SKM-1 (cell line): ENCODE measurements around the gene ARHGAP24.
"Not testable (repeated sequence)": the region's sequence is repeated elsewhere in the genome, so short reads cannot be mapped to it uniquely, and the experiment has no call there.

ENCODE experiments used
- DNase-seq: peaks from one replicate; lab custom pipeline; 2025; ENCODE audit not compliant: unreplicated experiment; lab: John Stamatoyannopoulos, UW

Gene ARHGAP24

DNA sequence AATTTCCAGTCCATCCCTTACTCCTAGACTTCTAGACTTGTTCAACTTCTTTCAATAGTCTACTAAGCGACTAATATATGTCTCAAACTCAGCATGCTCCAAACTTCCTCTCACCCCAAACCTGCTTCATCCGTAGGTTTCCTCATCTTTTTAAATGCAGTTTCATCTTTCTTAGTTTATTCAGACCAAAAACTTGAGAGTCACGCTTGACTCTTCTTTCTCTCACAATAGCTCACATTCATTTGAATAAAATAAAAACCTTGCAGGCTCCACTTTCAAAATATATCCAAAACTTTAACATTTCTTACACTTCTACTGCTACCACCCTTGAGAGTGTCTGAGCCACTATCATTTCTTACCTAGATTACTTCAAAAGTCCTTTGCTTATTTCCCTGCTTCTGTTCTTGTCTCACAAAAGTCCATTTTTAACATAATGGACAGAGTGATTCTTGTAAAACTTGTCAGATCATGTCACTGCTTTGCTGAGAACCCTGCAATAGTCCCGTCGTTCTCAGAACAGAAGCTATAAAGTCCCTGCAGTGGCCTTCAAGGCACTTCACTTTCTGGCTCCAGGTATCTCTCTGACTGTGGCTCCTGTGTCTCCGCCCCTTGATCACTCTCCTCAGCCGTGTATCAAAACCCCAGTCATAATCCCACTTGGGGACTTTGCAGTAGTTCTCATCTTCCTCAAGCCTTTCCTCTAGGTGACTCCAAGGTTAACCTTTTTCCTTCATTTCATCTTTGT, 167.6 kb downstream of the ARHGAP24 start:
- no peak for DNase-seq

GRCh38 chr4:85644061-85644460, 169.1 kb downstream of the ARHGAP24 start:
- no peak for DNase-seq

DNA sequence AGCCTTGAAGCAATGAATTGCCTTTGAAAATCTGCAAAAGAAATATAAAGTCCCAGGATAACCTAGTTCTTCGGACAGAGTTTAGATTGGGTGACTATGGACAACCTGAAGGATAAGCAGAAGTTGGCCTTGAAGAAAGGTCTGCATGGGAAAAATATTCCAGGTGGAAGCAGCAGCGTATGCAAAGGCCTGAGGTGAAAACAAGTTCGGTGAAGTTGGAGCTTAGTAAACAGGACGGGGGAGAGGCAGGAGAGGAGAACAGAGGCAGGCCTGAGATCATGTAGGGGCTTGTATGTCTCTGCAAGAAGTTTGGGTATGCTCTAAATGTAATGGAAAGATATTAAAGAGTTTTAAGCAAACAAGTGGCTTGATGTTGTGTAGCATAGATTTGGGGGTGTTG, 176.0 kb downstream of the ARHGAP24 start:
- DNase-seq: no peak

DNA sequence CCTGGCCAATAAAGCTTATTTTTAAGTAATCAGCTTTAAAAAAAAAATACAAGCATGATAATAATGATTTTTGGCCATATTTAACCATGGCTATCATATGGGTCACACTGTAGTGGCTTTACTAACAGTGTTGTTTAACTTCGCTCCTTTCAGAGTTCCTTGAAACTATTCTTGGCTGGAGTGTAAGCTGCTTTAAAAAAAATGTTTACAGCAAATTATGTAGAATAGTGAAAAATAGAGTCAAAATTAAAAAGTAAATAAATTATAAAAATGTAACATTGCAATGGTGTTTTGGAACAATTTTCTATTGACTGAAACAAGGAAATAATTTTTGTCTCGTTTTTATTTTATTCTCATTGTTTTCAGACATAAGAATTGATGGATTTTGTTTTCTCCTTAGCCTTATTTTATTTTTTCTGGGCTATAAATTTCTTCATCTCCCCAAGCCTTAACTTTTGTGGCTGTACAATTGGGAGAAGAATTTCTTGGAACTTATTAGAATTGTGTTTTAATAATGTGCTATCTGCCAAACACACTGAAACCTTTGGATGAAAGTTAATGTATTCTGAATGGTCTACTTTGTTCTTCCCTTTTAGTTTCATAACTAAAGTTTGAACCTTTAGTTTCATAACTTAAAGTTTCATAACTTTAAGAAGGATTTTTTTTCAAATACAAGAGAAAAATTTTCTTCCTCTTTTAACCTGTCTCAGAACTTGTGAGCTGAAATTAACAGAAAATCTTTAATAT, 182.0 kb downstream of the ARHGAP24 start:
- DNase-seq: no peak

GRCh38 chr4:85658766-85659439, 184.0 kb downstream of the ARHGAP24 start:
- no peak for DNase-seq

DNA sequence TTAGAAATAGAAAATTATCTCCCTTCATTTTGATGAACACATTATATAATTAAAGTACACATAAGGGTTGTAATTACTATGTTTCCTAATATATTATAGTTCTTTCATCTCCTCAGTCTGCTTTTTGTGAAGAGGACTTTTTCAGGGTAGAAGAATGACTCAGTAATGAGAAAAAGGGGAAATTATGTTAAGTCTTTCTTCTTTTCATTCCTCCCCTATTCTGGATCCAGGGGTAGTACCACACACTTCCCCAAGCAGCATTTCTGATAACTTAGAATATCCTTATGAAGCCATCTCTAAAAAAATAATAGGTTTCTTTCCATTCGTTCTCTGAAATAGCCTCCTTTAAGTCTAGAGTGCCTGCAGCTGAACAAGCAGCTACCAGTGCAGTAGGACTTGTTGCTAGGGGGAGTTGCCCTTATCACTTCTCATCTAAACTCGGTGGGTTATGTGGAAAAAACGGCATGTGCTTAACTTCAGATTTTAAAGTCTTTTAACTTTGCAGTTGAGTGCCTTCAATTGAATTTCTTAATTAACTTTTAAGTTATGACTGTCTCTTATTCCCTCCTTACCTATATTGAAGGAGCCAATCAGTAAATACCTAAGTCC, 184.8 kb downstream of the ARHGAP24 start:
- no peak for DNase-seq

GRCh38 chr4:85666625-85667024, 191.7 kb downstream of the ARHGAP24 start:
- not testable (repeated sequence) for DNase-seq

DNA sequence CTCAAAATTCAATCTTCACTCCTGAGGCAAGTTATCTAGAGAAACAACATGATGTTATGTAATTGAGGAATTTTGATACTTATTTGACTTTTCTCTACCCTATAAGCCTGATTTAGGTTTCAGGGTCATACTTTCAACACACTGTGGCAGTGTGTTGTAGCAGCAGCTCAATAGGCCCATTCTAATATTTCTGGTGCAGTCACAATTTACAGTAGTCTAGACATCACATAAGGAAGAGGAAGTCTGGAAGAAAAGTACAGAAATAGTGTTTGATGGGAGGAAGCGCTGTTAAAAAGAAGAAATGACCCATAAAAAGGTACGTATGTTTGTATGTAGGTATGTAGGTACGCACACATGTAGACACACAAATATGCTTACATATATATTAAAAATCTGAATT, 194.3 kb downstream of the ARHGAP24 start:
- no peak for DNase-seq

GRCh38 chr4:85669992-85670548, 195.1 kb downstream of the ARHGAP24 start:
- DNase-seq: no peak

DNA sequence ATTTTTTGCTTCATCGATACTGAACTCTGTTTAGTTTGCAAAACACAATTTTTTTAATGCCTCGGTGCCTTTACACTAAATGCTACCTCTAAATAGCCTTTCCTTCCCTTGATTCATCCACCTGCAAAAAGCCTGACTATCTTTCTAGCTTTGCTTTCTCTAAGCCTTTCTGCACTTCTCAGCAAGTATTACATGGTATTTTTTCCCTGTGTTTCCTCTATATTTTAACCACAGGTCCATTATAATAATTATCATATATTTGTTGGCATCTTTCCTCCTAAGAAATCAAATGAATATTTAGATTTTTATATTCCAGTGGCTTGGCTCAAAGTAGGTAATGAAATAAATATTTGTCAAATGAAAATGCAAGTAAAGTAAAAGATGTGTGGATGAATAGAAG, 196.2 kb downstream of the ARHGAP24 start:
- no peak for DNase-seq

GRCh38 chr4:85672116-85672515, 197.2 kb downstream of the ARHGAP24 start:
- no peak for DNase-seq

- no peak for DNase-seq
These were observed 198.0 kb downstream of the ARHGAP24 start for GRCh38 chr4:85672959-85673358.

DNA sequence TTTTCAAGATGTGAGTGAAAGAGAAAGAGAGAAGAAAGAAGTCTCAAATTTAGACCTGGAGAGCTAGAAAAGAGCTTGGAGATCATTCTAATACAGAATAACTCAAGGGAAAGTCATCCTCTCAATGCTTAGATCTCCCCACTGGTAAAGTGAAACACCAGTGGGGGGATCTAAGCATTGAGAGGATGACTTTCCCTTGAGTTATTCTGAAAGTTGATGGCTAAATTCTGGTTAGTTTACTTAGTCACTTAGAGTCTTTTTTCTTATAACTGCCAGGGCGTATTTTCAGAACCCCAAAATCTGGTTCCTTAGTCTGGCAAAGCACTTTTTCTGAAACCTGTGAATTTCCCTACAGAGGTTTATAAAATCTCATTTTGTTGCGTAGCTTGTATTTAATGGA, 198.6 kb downstream of the ARHGAP24 start:
- no peak for DNase-seq

DNA sequence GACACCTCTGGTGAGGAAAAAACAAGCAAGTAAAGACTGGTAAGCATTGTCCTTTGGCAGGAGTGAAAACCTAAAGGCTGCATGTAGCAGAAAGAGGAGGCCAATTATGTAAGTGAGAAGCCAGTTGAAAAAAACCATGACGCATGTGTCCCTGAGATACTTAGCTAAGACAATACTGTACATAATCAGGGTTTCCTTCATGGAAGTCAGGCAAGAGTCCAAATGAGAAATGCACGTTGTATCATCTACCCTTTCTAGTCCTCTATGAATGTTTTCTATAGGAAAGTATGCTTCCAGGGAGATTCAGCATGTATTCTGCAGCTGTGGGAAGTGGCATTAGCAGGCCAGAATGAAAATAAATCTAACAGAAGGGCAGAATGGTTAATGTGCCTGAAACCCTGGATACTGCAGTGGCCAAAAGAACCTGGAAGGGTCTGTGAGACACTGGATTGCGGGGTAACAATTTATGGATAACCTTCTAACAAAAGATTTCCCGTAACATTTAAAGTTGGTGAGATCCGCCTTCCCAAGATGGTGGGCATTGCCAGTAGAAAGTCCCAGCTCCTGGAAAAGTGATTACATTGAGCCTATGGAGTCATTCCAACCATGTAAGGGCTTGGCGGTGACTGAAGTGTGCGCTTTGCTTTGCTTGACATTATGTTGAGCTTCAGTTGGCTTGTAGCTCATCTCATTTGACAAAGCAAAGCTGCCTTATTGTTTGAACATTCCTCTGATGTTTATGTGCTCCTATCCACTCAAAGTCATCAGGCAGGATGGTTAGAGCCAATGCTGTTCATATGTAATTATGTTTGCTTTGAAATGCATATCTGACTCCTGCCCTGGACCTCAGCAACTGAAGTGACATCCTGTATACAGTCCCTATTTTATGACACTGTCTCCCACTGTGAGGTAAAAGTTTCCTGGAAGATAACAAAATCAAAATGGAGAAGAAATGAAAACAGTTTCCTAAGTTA, 200.4 kb downstream of the ARHGAP24 start:
- no peak for DNase-seq

- no peak for DNase-seq
These were observed 201.1 kb downstream of the ARHGAP24 start for GRCh38 chr4:85676050-85676425.

DNA sequence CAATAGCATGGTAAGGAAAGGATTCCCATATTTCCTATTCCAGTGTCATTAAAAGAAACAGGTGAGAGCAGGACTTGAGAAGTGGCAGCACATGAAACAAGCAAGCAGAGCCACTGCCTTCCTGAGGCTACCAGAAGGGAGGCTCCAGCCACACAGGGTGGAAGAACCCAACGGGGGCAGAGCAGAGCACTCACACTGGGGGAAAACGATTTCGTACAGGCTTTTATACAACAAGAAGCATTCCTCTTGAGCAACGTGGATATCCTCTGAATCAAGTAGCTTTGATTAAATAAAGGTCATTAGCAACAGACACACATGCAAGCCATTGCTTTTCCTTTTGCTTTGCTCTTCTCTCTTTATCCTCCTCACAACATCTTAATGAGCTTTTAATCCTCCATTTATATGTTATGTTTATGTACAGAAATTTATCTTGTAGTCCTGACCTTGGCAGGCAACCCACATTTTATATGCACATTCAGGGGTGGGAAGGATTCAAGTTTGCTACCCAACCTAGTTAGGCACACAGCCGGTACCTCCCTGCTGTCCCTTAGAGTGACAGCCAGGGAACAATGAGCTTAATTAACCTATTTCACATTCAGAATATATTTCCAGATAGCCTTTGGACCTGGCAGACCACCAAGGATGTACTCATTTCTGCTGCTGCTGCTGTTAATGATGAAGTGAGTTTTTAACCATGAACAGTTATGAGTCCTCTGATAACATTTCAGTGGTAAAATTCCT, 202.1 kb downstream of the ARHGAP24 start:
- DNase-seq: no peak

GRCh38 chr4:85681221-85681657, 206.3 kb downstream of the ARHGAP24 start:
- DNase-seq: peak; percentile 37

GRCh38 chr4:85681921-85682320, 207.0 kb downstream of the ARHGAP24 start:
- DNase-seq: no peak

DNA sequence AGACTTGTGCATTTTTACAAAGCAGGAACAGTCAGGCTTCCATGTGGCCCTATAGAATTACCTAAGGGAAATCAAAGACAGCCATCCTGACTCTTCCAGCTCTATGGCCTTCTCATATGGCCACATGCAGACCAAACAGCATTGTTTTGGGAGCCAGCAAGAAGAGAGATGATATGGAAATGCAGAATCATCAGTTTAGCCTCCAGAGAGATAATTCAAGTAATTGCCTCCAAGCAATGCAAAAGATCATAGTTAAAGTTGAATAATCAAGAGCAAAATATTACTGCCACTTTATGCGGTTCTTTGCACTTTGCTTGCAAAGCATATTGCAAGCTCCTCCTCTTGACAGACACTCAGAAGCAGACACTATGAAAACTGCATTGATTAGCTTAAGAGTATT, 207.4 kb downstream of the ARHGAP24 start:
- no peak for DNase-seq
